ENCODE data around the gene SLC10A3. TPM values are rescaled to one million over a fixed set of nuclear protein-coding genes. Genes with fewer than 3 reads are reported as not detected.

Gene SLC10A3
- total RNA-seq, 1 donor from 2014 or later: 17.5 TPM

DNA sequence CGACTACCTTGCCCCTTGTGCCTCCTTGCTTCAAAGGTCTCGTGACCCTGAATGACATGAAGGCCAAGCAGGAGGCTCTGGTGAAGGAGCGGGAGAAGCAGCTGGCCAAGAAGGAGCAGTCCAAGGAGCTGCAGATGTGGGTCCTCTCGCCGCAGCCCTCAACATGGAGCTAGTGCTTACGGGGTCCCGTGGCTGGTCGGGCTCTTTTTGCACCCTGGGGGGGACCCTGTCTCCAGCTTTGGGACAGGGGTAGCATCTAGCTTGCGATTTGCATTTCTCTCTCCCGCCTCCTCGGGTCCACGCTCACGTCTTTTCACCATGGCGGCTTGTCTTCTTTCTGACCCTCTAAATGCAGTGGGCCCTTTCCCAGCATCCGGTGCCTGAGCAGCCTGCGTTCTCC lies 44.7 kb downstream of the SLC10A3 start:
- intact Hi-C loops (cut with micrococcal nuclease): no loop called here
- no peak overlapping the region for H3K27ac Mint-ChIP-seq
- peaks cover 29% of the 10 kb centered on the region for H3K36me3 Mint-ChIP-seq (ENCODE audit: low read depth)
- H3K4me3 Mint-ChIP-seq (ENCODE audit: low read depth): peak overlapping the region; percentile 51
- peaks cover 3% of the 10 kb centered on the region for H3K4me1 Mint-ChIP-seq (ENCODE audit: low read depth)
- DNase-seq (ENCODE audit: low spot score): no peak
- H3K27me3 Mint-ChIP-seq (ENCODE audit: low read depth): no peaks in the 10 kb centered on the region
- H3K9me3 Mint-ChIP-seq: no peaks in the 10 kb centered on the region

DNA sequence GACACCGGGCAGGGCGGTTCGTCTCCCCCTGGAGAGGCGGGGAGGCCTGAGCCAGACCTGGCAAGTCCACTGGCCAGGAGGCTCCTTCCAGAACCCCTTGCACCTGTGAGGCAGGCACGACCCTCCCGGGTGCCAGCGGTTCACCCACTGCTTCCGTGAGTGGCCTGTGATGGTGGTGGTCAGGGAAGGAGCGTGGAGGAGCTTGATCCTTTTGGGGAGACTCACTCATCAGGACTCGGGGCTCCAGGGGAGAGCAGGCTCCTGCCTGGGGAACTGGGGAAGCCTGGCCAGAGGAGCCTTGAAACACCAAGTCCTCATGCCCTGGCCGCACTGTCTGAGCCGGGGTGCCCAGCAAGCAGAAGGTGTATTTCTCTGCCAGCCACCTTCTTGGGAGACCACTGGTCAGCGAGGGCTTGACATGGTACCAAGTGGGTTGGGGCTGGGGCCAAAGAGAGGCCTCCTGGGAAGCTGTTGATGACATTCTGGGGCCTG lies 45.6 kb downstream of the SLC10A3 start:
- no peaks in the 10 kb centered on the region for H3K27me3 Mint-ChIP-seq (ENCODE audit: low read depth)
- H3K4me1 Mint-ChIP-seq (ENCODE audit: low read depth): peaks cover 3% of the 10 kb centered on the region
- peak overlapping the region; percentile 58 for H3K4me3 Mint-ChIP-seq (ENCODE audit: low read depth)
- intact Hi-C loops (cut with micrococcal nuclease): loop anchor here (5.0 kb wide), 1 partner anchor 32 kb away; the partner anchor contains the start of gene LAGE3
- no peaks in the 10 kb centered on the region for H3K9me3 Mint-ChIP-seq
- no peak overlapping the region for H3K27ac Mint-ChIP-seq
- H3K36me3 Mint-ChIP-seq (ENCODE audit: low read depth): peaks cover 27% of the 10 kb centered on the region
- no peak for DNase-seq (ENCODE audit: low spot score)

DNA sequence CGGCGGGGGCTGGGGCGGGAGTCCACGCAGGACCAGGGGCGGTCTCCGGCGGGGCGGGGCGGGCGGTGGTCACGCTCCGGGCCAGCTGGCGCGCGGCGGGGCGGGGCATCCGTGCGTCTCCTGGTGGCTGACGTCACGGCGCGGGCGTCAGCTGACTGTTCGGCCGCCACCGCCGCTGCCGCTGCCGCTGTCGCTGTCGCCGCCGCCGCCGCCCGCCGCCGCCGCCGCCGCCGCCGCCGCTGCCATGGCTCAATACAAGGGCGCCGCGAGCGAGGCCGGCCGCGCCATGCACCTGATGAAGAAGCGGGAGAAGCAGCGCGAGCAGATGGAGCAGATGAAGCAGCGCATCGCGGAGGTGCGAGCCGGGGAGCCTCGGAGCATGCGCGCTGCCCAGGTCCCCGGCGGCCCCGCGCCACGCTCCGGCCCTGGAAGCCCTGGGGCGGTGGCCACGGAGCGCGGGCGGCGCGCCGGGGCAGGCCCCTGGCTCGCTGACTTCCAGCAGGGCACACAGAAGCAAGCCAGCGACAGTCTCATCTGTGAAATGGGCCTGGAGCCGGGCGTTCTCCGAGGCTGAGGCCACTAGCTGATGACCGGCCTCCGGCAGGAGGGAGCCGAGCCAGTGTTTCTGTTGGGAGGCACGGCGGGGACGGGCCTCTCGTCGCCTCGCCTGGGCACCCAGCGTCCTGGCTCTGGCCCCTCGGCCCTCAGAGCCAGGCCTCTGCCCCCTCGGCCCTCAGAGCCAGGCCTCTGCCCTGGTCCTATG lies 46.3 kb downstream of the SLC10A3 start, which contains the start of gene FAM50A:
FAM50A (plus strand) TSS at position 150 of the 763 bp plus-strand sequence; CDS start at position 245, 95 bp downstream.
- peak within 1 kb of the TSS; percentile 75 for H3K4me3 Mint-ChIP-seq (ENCODE audit: low read depth)
- H3K27ac Mint-ChIP-seq: peak within 1 kb of the TSS; percentile 50
- DNase-seq (ENCODE audit: low spot score): peak; percentile 64
- peaks cover 27% of the 10 kb centered on the region for H3K36me3 Mint-ChIP-seq (ENCODE audit: low read depth)
- intact Hi-C loops (cut with micrococcal nuclease): loop anchor here (5.0 kb wide), 1 partner anchor 33 kb away; the partner anchor contains the start of gene LAGE3
- H3K9me3 Mint-ChIP-seq: no peaks in the 10 kb centered on the region
- H3K4me1 Mint-ChIP-seq (ENCODE audit: low read depth): peaks cover 3% of the 10 kb centered on the region
- no peaks in the 10 kb centered on the region for H3K27me3 Mint-ChIP-seq (ENCODE audit: low read depth)

DNA sequence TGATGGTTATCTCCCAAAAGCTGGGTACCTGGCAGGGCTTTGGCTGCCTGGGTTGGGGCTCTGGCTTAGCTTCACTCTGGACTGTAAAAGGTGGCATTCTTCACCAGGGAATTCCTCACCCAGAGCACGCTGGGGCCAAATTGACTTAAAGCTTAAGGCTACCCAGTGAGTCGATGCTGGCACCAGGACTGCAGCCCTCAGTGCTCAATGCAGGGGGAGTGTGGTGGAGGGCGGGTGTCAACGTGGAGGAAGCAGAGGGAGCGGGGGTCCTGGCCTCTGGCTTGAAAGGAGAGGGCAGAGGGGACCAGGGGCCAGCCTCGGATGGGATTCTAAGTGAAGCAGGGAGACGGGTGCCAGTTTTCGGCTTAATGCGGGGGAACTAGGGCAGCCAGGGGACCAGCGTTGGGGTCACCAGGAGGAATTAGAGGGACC lies 46.9 kb downstream of the SLC10A3 start:
- Mint-ChIP-seq H3K36me3 (ENCODE audit: low read depth) (peaks cover 30% of the 10 kb centered on the region), H3K4me1 (ENCODE audit: low read depth) (peaks cover 3% of the 10 kb centered on the region), H3K27ac (peak overlapping the region; percentile 50), H3K9me3 (no peaks in the 10 kb centered on the region), H3K27me3 (ENCODE audit: low read depth) (no peaks in the 10 kb centered on the region), H3K4me3 (ENCODE audit: low read depth) (peak overlapping the region; percentile 75)
- DNase-seq (ENCODE audit: low spot score): no peak
- intact Hi-C loops (cut with micrococcal nuclease): loop anchor here (5.0 kb wide), 1 partner anchor 34 kb away; the partner anchor contains the start of gene LAGE3

DNA sequence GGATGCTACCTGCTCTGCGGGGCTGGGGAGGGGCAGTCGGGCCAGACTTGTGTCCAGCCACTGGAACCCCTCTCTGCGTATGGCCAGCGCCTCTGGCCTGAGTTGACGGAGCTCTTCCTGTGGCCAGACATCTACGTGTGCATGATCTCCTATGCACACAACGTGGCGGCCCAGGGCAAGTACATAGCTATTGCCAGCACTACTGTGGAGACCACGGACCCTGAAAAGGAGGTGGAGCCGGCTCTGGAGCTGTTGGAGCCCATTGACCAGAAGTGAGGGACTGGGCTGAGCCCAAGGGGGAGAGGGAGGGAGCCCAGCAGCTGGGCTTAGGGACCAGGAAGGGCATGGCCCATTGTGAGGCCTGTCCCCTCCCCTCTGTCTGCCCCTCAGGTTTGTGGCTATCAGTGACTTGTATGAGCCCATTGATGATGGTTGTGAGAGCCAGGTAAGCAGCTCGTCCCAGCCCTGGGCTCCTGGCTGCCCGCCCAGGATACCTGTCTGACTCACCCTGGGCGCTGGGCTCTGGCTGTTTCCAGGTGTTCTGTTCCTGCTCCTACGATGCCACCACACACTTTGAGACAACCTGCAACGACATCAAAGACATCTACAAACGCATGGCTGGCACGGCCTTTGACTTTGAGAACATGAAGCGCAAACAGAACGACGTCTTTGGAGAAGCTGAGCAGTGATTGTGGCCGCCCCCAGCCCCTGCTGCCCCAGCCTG lies 48.3 kb downstream of the SLC10A3 start:
- Mint-ChIP-seq H3K4me3 (ENCODE audit: low read depth) (no peak overlapping the region), H3K4me1 (ENCODE audit: low read depth) (peaks cover 8% of the 10 kb centered on the region), H3K27me3 (ENCODE audit: low read depth) (no peaks in the 10 kb centered on the region), H3K9me3 (no peaks in the 10 kb centered on the region), H3K27ac (no peak overlapping the region), H3K36me3 (ENCODE audit: low read depth) (peaks cover 31% of the 10 kb centered on the region)
- intact Hi-C loops (cut with micrococcal nuclease): loop anchor here (5.0 kb wide), 1 partner anchor 35 kb away; the partner anchor contains the start of gene LAGE3
- no peak for DNase-seq (ENCODE audit: low spot score)

DNA sequence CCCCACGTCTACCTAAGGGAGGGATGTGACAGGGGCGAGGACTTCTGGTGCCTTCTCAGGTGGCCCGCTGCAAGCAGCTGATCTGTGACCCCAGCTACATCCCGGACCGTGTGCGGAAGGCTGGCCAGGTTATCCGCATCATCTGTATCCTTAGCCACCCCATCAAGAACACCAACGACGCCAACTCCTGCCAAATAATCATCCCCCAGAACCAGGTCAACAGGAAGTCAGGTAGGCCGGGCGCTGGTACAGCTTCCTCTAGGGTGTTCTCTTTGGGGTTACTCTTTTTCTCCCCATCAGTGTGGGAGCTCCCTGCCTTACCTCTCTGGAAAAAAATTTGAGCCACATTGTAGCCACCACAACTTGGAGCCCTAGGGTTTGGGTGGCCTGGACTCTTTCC lies 48.9 kb downstream of the SLC10A3 start:
- no peak overlapping the region for H3K4me3 Mint-ChIP-seq (ENCODE audit: low read depth)
- intact Hi-C loops (cut with micrococcal nuclease): loop anchor here (5.0 kb wide), 1 partner anchor 36 kb away; the partner anchor contains the start of gene LAGE3

DNA sequence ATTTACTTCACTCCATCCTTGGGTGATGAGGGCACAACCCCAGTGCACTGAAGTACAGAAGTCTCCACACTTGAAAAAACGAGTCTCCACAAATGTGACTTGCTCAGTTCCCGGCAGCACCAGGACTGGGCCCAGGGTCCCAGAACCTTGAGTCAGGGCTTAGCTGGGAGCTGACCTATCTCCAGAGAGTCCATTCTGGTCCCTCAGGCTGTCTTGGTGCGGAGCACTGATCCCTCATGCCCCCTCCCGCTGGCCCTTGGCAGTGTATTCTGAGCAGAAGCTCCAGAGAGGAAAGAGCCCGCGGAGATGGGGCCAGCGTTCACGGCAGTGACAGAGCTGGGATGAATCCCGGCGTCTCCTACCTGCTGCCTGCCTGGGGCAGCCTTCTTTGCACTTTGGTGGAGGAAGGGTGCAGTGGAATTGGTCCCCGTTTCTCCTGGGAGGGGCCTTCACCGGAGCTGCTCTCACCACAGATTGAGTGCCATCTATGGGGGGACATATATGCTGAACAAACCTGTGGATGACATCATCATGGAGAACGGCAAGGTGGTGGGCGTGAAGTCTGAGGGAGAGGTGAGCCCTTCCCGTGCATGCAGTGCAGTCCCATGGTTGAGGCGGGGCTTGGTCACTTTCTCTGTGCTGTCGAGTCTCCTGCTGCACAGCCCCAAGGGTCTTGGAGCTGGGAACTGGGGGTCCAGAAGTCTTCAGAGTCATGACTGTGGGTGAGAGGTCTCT lies 49.6 kb downstream of the SLC10A3 start:
- Mint-ChIP-seq H3K9me3 (no peaks in the 10 kb centered on the region), H3K4me1 (ENCODE audit: low read depth) (peaks cover 12% of the 10 kb centered on the region), H3K4me3 (ENCODE audit: low read depth) (no peak overlapping the region), H3K27ac (no peak overlapping the region), H3K36me3 (ENCODE audit: low read depth) (peaks cover 26% of the 10 kb centered on the region), H3K27me3 (ENCODE audit: low read depth) (no peaks in the 10 kb centered on the region)
- DNase-seq (ENCODE audit: low spot score): no peak
- intact Hi-C loops (cut with micrococcal nuclease): loop anchor here (5.0 kb wide), 1 partner anchor 37 kb away; the partner anchor contains the start of gene LAGE3

More for the DNA sequence above, 48.9 kb downstream of the SLC10A3 start:
- DNase-seq (ENCODE audit: low spot score): no peak
- no peaks in the 10 kb centered on the region for H3K27me3 Mint-ChIP-seq (ENCODE audit: low read depth)
- H3K27ac Mint-ChIP-seq: no peak overlapping the region
- H3K36me3 Mint-ChIP-seq (ENCODE audit: low read depth): peaks cover 26% of the 10 kb centered on the region
- no peaks in the 10 kb centered on the region for H3K9me3 Mint-ChIP-seq
- peaks cover 8% of the 10 kb centered on the region for H3K4me1 Mint-ChIP-seq (ENCODE audit: low read depth)

DNA sequence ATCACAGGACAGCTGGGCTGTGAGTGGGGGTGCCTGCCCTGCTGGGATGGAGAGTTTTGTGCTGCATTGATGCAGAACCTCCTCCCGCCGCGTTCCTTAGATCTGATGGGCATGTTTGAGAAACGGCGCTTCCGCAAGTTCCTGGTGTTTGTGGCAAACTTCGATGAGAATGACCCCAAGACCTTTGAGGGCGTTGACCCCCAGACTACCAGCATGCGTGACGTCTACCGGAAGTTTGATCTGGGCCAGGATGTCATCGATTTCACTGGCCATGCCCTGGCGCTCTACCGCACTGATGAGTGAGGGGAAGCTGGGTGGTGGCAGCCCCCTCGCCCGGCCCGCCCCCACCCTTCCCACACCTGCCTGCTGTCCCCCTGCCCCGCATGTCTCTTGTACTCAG lies 50.6 kb downstream of the SLC10A3 start:
- Mint-ChIP-seq H3K36me3 (ENCODE audit: low read depth) (peaks cover 33% of the 10 kb centered on the region), H3K4me1 (ENCODE audit: low read depth) (peaks cover 12% of the 10 kb centered on the region), H3K9me3 (no peaks in the 10 kb centered on the region), H3K27me3 (ENCODE audit: low read depth) (no peaks in the 10 kb centered on the region), H3K4me3 (ENCODE audit: low read depth) (no peak overlapping the region), H3K27ac (no peak overlapping the region)
- intact Hi-C loops (cut with micrococcal nuclease): loop anchor here (5.0 kb wide), 2 partner anchors 37 to 43 kb away; partner anchors contain the start of genes LAGE3 and RPL10
- DNase-seq (ENCODE audit: low spot score): no peak

DNA sequence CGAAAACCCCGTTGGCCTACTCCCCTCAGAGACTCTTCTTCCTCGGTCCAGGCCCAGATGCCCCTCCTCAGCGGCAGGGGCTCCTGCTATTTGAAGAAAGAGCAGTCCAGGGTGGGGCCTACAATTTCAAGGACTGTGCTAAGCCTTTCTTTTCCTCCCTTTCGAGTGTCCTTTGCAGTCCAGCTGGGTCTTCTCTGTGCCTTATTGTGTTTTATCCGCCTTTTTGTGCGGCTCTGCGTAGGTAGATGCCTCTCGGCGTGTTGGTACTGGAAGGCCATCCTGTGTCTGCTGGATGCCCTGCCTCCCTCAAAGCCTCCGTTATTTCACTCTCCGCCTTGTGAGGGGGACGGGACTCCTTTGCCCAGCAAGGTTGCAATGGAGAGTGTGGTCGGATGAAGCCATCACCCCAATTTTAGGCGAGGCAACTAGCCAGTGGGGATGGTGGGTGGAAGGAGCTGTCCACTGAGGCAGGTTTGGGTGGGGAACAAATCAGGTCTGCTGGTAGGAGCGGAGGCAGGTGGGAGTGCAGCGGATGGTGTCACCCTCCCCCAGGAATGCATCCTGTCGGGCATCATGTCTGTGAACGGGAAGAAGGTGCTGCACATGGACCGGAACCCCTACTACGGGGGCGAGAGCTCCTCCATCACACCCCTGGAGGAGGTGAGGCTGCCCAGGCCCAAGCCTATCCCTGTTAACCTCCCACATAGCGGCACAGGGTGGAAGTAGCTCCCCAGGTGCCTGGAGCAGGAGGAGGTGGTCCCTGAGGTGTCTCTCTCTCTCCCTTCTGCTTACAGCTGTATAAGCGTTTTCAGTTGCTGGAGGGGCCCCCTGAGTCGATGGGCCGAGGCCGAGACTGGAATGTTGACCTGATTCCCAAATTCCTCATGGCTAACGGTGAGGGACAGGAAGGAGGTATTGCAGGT lies 52.2 kb downstream of the SLC10A3 start:
- H3K9me3 Mint-ChIP-seq: no peaks in the 10 kb centered on the region
- H3K36me3 Mint-ChIP-seq (ENCODE audit: low read depth): peaks cover 36% of the 10 kb centered on the region
- peak overlapping the region; percentile 65 for H3K27ac Mint-ChIP-seq
- peak overlapping the region; percentile 85 for H3K4me3 Mint-ChIP-seq (ENCODE audit: low read depth)
- H3K27me3 Mint-ChIP-seq (ENCODE audit: low read depth): no peaks in the 10 kb centered on the region
- no peak for DNase-seq (ENCODE audit: low spot score)
- intact Hi-C loops (cut with micrococcal nuclease): loop anchor here (5.0 kb wide), 1 partner anchor 41 kb away; the partner anchor contains the start of gene RPL10
- H3K4me1 Mint-ChIP-seq (ENCODE audit: low read depth): peaks cover 8% of the 10 kb centered on the region
